ENCODE measurements around the gene KCNH3.

DNA sequence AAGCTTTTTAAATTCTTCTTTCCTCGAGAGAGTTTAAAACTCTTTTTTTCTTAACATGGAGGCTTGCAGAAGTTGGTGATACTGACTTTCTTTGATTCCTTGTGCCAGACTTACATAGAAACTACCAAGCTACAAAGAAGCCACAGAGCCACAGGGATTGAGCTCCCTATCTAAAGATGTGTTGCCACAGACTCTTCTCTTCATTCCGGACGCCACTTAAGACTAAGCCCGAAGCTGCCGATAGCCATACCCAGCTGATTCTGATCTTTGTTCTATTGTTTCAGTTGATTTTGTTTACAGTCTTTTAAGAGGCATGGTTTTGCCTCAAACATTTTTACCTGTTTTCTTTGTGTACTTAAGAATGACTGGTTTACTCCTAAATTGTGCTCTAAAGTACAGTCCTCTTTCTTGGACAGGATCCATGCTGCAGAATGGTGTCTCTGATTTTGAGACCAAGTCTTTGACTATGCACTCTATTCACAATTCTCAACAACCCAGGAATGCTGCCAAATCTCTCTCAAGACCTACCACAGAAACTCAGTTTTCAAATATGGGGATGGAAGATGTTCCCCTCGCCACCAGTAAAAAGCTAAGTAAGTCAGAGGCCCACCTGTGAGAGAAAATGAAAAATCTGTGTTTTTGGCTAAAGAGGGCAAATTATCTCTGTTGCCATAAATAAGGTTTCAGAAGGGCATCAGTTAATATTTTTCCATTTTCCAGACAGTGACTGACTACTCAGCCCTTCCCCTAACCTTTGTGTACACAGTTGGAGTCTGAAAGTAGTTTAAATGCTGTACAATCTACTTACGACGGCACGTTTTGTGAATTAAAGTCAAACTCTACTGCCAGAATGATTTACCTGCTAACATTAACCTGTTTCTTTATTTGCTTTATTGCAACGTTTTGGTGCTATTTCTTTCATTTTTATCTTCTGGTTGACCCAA lies 42.1 kb upstream of the KCNH3 start:
- TF ChIP-seq POLR2A (IDR thresholded peaks at IDR 0.05; ENCODE audit: low read depth, low read length) (no peak), POLR2AphosphoS5 (IDR thresholded peaks at IDR 0.05; ENCODE audit: low read depth, low read length) (no peak), TAF1 (IDR thresholded peaks at IDR 0.05; ENCODE audit: low read depth, low read length) (no peak)
